C4-2B (cell line): ENCODE data around the gene SVBP.

ENCODE experiments used
- ZFX ChIP-seq: fragments of 450-650 bp; IDR thresholded peaks from 2 replicates; pipeline ENCODE4 v1.6.1; 2017
- TF ChIP-seq, protein P1 (sequence below): fragments of 450-650 bp; conservative IDR thresholded peaks from 2 replicates; pipeline ENCODE4 v1.5.1; 2017; ENCODE audit warnings: mild to moderate bottlenecking

DNA sequence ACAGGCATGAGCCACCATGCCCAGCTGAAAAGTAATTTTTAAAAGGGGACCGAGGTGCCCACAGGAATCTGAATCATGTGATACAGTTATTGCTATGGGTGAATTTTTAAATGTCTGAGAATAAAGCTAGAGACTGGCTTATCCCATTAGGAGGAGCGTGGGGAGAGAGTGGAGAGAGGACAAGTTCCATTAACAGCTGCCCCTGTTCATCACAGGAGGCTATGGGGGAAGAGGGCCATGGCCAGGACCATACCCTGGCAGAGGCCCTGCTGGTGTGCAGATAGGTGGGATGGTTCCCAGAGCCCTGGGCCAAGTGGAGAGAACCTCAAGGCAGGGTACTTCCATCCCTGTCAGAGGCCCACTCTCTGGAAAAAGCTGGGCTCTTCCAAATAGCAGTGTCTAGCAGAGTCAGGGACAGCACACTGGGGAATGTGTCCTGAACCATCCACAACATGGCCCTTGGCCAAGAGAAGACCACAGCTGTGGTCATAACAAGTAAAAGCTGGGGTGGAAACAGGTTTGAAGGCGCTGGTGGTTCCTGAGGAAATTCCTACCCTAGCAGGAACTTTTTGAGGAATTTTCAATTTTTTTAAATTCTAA lies 15.5 kb upstream of the SVBP start:
- TF ChIP-seq, protein P1, sequence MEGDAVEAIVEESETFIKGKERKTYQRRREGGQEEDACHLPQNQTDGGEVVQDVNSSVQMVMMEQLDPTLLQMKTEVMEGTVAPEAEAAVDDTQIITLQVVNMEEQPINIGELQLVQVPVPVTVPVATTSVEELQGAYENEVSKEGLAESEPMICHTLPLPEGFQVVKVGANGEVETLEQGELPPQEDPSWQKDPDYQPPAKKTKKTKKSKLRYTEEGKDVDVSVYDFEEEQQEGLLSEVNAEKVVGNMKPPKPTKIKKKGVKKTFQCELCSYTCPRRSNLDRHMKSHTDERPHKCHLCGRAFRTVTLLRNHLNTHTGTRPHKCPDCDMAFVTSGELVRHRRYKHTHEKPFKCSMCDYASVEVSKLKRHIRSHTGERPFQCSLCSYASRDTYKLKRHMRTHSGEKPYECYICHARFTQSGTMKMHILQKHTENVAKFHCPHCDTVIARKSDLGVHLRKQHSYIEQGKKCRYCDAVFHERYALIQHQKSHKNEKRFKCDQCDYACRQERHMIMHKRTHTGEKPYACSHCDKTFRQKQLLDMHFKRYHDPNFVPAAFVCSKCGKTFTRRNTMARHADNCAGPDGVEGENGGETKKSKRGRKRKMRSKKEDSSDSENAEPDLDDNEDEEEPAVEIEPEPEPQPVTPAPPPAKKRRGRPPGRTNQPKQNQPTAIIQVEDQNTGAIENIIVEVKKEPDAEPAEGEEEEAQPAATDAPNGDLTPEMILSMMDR: no peak
- no peak for TF ChIP-seq ZFX
